GM12878 (cell line): ENCODE data around the gene NDEL1. TPM values are rescaled to one million over a fixed set of nuclear protein-coding genes. Genes with fewer than 3 reads are reported as not detected.

Experiments
- ATAC-seq: fragments of 200-7000 bp; cut with Tn5 transposase; 3 replicates; pipeline ENCODE4 v1.9.1; 2020; ENCODE audit warnings: mild to moderate bottlenecking, moderate library complexity
- BruUV-seq: library from RNA; stranded (reverse); fragments of 400-500 nt; replicated peaks from 2 replicates; lab custom pipeline; 2021; lab: Mats Ljungman, UMichigan
- CTCF ChIA-PET: fragments of 300-600 bp; sonication (Branson Sonifier 250); formaldehyde crosslinking; extraction: SDS; loops from one replicate; lab custom pipeline; 2021; ENCODE audit warnings: inconsistent platforms; lab: Yijun Ruan, JAX
- POLR2A ChIA-PET: fragments of 350-600 bp; formaldehyde crosslinking; extraction: SDS; loops from one replicate; lab custom pipeline; 2021; ENCODE audit warnings: inconsistent platforms; lab: Charles Lee
- RAD21 ChIA-PET: fragments of 300-600 bp; sonication (Branson Sonifier 250); formaldehyde crosslinking; loops from one replicate; lab custom pipeline; 2023; ENCODE audit warnings: antibody characterized with exemption; ENCODE audit not compliant: unreplicated experiment; lab: Charles Lee
- SMC1A ChIA-PET: fragments of 300-600 bp; sonication (Branson Sonifier 250); formaldehyde crosslinking; loops from one replicate; lab custom pipeline; 2023; ENCODE audit not compliant: unreplicated experiment, uncharacterized antibody; lab: Charles Lee
- DNase-seq: peaks from one replicate; pipeline ENCODE4 v3.0.0-alpha.2; 2011; ENCODE audit warnings: low read depth, low spot score
- FAIRE-seq: peaks from 3 replicates; lab custom pipeline; 2011; peaks lifted over from hg19 to GRCh38; lab: Jason Lieb, UNC
- H2AFZ ChIP-seq: 2 replicates; pipeline ENCODE4 v1.6.0; 2011; ENCODE audit warnings: low read depth, low read length, control low read depth; ENCODE audit not compliant: control insufficient read depth
- H3K27ac ChIP-seq: 2 replicates; pipeline ENCODE4 v1.5.1; 2011; ENCODE audit warnings: control low read depth; ENCODE audit not compliant: control insufficient read depth, insufficient read depth
- H3K27me3 ChIP-seq, 2 experiments: replicated peaks in 1 of 2; 2 replicates each; pipeline versions ENCODE4 v1.6.0 to v1.6.1; 2011; ENCODE audit warnings: low read length in 1 of 2; ENCODE audit not compliant: control insufficient read depth in 2 of 2, insufficient read depth in 2 of 2
- H3K36me3 ChIP-seq, 2 experiments: 2 replicates each; pipeline ENCODE4 v1.5.1; 2011; ENCODE audit warnings: low read length in 1 of 2; ENCODE audit not compliant: control insufficient read depth in 2 of 2, insufficient read depth in 2 of 2
- H3K4me1 ChIP-seq: 2 replicates; pipeline ENCODE4 v1.6.1; 2011; ENCODE audit warnings: mild to moderate bottlenecking, low read length, moderate library complexity, mixed read lengths; ENCODE audit not compliant: control insufficient read depth, insufficient read depth
- H3K4me2 ChIP-seq: 2 replicates; pipeline ENCODE4 v1.6.0; 2011; ENCODE audit warnings: control low read depth; ENCODE audit not compliant: control insufficient read depth, insufficient read depth
- H3K4me3 ChIP-seq: fragments of 200-600 bp; sonication (generic); 2 replicates; pipeline ENCODE4 v1.5.1; 2016
- H3K79me2 ChIP-seq: 2 replicates; pipeline ENCODE4 v1.6.0; 2011; ENCODE audit warnings: low read length; ENCODE audit not compliant: control insufficient read depth, insufficient read depth
- H3K9ac ChIP-seq: 2 replicates; pipeline ENCODE4 v1.8.0; 2011; ENCODE audit warnings: low read length, control low read depth, mixed read lengths; ENCODE audit not compliant: control insufficient read depth, insufficient read depth
- H3K9me3 ChIP-seq: replicated peaks from 3 replicates; pipeline ENCODE4 v1.5.1; 2011; ENCODE audit warnings: mild to moderate bottlenecking, low read length; ENCODE audit not compliant: control insufficient read depth, insufficient read depth
- H4K20me1 ChIP-seq: 2 replicates; pipeline ENCODE4 v1.6.0; 2011; ENCODE audit not compliant: control insufficient read depth, insufficient read depth
- CBX3 ChIP-seq: fragments of 200-600 bp; sonication (generic); IDR thresholded peaks from 2 replicates; pipeline ENCODE4 v1.6.1; 2016; ENCODE audit warnings: low read depth, borderline replicate concordance
- GATAD2B ChIP-seq: fragments of 450-650 bp; conservative IDR thresholded peaks from 2 replicates; pipeline ENCODE4 v1.6.1; 2017; ENCODE audit warnings: low read depth, mild to moderate bottlenecking, moderate library complexity
- IKZF2 ChIP-seq, 2 experiments: fragments of 450-650 bp; IDR thresholded peaks; 2 replicates each; pipeline ENCODE4 v1.6.1; 2017; ENCODE audit warnings: mild to moderate bottlenecking in 2 of 2, moderate library complexity in 2 of 2
- KLF5 ChIP-seq: fragments of 450-650 bp; IDR thresholded peaks from 2 replicates; pipeline ENCODE4 v1.6.1; 2014; ENCODE audit warnings: mild to moderate bottlenecking; ENCODE audit not compliant: partially characterized antibody
- NFIC ChIP-seq: IDR thresholded peaks from 2 replicates; pipeline ENCODE4 v1.6.1; 2012; ENCODE audit warnings: low read depth, mild to moderate bottlenecking, inconsistent platforms, low read length, moderate library complexity
- PBX3 ChIP-seq: IDR thresholded peaks from 2 replicates; pipeline ENCODE4 v1.6.1; 2011; ENCODE audit warnings: mild to moderate bottlenecking, low read depth, low read length, moderate library complexity; ENCODE audit not compliant: insufficient replicate concordance
- POLR2A ChIP-seq: IDR thresholded peaks from 2 replicates; pipeline ENCODE4 v1.6.1; 2011; ENCODE audit warnings: low read depth, mild to moderate bottlenecking, low read length
- SKIL ChIP-seq: fragments of 450-650 bp; IDR thresholded peaks from 2 replicates; pipeline ENCODE4 v1.6.1; 2017; ENCODE audit warnings: mild to moderate bottlenecking, low read depth, inconsistent platforms; ENCODE audit not compliant: poor library complexity, severe bottlenecking
- SUPT20H ChIP-seq: IDR thresholded peaks from 2 replicates; pipeline ENCODE4 v1.6.1; 2011; ENCODE audit warnings: low read depth, mild to moderate bottlenecking, low read length, moderate library complexity, borderline replicate concordance; ENCODE audit not compliant: control insufficient read depth
- WGBS: methylation state at CpG from one replicate; pipeline ENCODE4 v1.1.6; 2016; ENCODE audit warnings: low lambda C conversion rate; ENCODE audit not compliant: insufficient replicate concordance, insufficient coverage; ENCODE audit errors: missing lambda C conversion rate; 5-methylcytosine and 5-hydroxymethylcytosine counted together
- in situ Hi-C: fragments of 300-500 bp; cut with MboI; formaldehyde crosslinking; loops from 9 replicates; pipeline ENCODE4 v1.14.3; 2018; ENCODE audit warnings: mixed read lengths
- intact Hi-C: fragments of 100-400 bp; cut with micrococcal nuclease; formaldehyde crosslinking; loops from one replicate; pipeline ENCODE4 v1.14.2; 2022; ENCODE audit not compliant: unreplicated experiment
- polyA plus RNA-seq, 11 experiments: library from polyadenylated mRNA; depleted of rRNA in 4 of 11; unstranded in 6 of 11; stranded (reverse) in 5 of 11; fragments of >200 nt; fragmentation: Nextera tagmentation in 4 of 11; fragmentation: Illumina TruSeq in 1 of 11; extraction: Ambion mirVana in 4 of 11; extraction: Trizol in 1 of 11; gene quantifications; 1 replicate in 1 of 11; 2 replicates in 10 of 11; pipeline versions ENCODE4 v1.2.1 to v1.2.3, GENCODE V29; 2011 to 2016; ENCODE audit warnings: inconsistent platforms in 2 of 11, missing spikeins in 2 of 11, low read depth in 1 of 11
- total RNA-seq, 4 experiments: library from RNA; depleted of rRNA in 3 of 4; stranded (reverse); fragments of >200 nt in 3 of 4; fragmentation: Illumina TruSeq in 1 of 4; extraction: Trizol in 1 of 4; gene quantifications; 2 replicates each; pipeline versions ENCODE4 v1.2.1 to v1.2.3, GENCODE V29; 2013 to 2021
- TF ChIP-seq, protein P1 (sequence below): IDR thresholded peaks from 2 replicates; pipeline ENCODE4 v1.6.1; 2012; ENCODE audit warnings: mild to moderate bottlenecking, low read depth, low read length
- TF ChIP-seq, protein P2 (sequence below): IDR thresholded peaks from 2 replicates; pipeline ENCODE4 v1.6.1; 2012; ENCODE audit warnings: low read depth, low read length, improper control_type of control experiment

NDEL1 gene
- total and polyA plus RNA-seq, 10 of the 15 experiments (the other 5 are each of a cell fraction or from before 2014, with no cell fraction given): 0.72 to 41.5 (median 29.9) TPM

GRCh38 chr17:8481089-8481488, 45.4 kb downstream of the NDEL1 start:
- Histone ChIP-seq H3K4me1 (no peaks in the 10 kb centered on the region), H3K4me3 (no peak overlapping the region), H4K20me1 (no peaks in the 10 kb centered on the region; the same call in 1 of the 2 replicates), H3K9ac (no peak overlapping the region), H2AFZ (no peak overlapping the region), H3K27me3 (no peaks in the 10 kb centered on the region), H3K4me2 (no peak overlapping the region), H3K9me3 (peaks cover 2% of the 10 kb centered on the region; the same call in 1 of the 3 replicates), H3K27ac (no peak overlapping the region), H3K36me3 (peaks cover 2 to 7% of the 10 kb centered on the region in 2 experiments; a peak in 2 of 4 replicates), H3K79me2 (no peaks in the 10 kb centered on the region)
- WGBS: 99% methylated on average over 19 of the region's 22 CpGs
- DNase-seq: no peak
- ATAC-seq: no peak
- intact Hi-C loops (no loop called here), in situ Hi-C loops (no loop called here)
- BruUV-seq: no TSS peak
- RAD21 ChIA-PET: no interaction called here
- SMC1A ChIA-PET: interaction anchor here (1.3 kb wide), 1 partner anchor 14 kb away, joined by 3 read pairs; no protein-coding TSS in a partner anchor
- no peak for FAIRE-seq
- CTCF ChIA-PET: no interaction called here
- POLR2A ChIA-PET: interaction anchor here (0.6 kb wide), 1 partner anchor 71 kb away, joined by 3 read pairs; no protein-coding TSS in a partner anchor
- TF ChIP-seq PBX3 (no peak), CBX3 (no peak), SKIL (no peak), KLF5 (no peak), IKZF2 (IDR thresholded peaks at IDR 0.05) (no peak), GATAD2B (no peak), POLR2A (no peak), SUPT20H (no peak), NFIC (no peak)
- TF ChIP-seq, protein P1, sequence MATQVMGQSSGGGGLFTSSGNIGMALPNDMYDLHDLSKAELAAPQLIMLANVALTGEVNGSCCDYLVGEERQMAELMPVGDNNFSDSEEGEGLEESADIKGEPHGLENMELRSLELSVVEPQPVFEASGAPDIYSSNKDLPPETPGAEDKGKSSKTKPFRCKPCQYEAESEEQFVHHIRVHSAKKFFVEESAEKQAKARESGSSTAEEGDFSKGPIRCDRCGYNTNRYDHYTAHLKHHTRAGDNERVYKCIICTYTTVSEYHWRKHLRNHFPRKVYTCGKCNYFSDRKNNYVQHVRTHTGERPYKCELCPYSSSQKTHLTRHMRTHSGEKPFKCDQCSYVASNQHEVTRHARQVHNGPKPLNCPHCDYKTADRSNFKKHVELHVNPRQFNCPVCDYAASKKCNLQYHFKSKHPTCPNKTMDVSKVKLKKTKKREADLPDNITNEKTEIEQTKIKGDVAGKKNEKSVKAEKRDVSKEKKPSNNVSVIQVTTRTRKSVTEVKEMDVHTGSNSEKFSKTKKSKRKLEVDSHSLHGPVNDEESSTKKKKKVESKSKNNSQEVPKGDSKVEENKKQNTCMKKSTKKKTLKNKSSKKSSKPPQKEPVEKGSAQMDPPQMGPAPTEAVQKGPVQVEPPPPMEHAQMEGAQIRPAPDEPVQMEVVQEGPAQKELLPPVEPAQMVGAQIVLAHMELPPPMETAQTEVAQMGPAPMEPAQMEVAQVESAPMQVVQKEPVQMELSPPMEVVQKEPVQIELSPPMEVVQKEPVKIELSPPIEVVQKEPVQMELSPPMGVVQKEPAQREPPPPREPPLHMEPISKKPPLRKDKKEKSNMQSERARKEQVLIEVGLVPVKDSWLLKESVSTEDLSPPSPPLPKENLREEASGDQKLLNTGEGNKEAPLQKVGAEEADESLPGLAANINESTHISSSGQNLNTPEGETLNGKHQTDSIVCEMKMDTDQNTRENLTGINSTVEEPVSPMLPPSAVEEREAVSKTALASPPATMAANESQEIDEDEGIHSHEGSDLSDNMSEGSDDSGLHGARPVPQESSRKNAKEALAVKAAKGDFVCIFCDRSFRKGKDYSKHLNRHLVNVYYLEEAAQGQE: no peak
- TF ChIP-seq, protein P2, sequence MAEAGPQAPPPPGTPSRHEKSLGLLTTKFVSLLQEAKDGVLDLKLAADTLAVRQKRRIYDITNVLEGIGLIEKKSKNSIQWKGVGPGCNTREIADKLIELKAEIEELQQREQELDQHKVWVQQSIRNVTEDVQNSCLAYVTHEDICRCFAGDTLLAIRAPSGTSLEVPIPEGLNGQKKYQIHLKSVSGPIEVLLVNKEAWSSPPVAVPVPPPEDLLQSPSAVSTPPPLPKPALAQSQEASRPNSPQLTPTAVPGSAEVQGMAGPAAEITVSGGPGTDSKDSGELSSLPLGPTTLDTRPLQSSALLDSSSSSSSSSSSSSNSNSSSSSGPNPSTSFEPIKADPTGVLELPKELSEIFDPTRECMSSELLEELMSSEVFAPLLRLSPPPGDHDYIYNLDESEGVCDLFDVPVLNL: no peak
